GM23338 (cell line): ENCODE measurements around the gene CACNA1C.

Experiments
- EZH2 ChIP-seq: fragments of 200-600 bp; sonication (generic); IDR thresholded peaks from one replicate; pipeline ENCODE4 v1.8.0; 2017; ENCODE audit warnings: antibody characterized with exemption, mild to moderate bottlenecking, low read depth; ENCODE audit not compliant: unreplicated experiment
- POLR2AphosphoS5 ChIP-seq: IDR thresholded peaks from 2 replicates; pipeline ENCODE4 v1.6.1; 2016; ENCODE audit warnings: antibody characterized with exemption, low read depth
- STAT1 ChIP-seq: IDR thresholded peaks from one replicate; pipeline ENCODE4 v1.6.1; 2016; ENCODE audit warnings: antibody characterized with exemption; ENCODE audit not compliant: unreplicated experiment
- TF ChIP-seq, protein P1 (sequence below), 2 experiments: fragments of 200-600 bp in 1 of 2; sonication (generic) in 1 of 2; conservative IDR thresholded peaks; 2 replicates each; pipeline versions ENCODE4 v1.5.1 to v1.6.1; 2016 to 2017; ENCODE audit warnings: antibody characterized with exemption in 2 of 2, low read depth in 2 of 2, mild to moderate bottlenecking in 2 of 2, moderate library complexity in 1 of 2

DNA sequence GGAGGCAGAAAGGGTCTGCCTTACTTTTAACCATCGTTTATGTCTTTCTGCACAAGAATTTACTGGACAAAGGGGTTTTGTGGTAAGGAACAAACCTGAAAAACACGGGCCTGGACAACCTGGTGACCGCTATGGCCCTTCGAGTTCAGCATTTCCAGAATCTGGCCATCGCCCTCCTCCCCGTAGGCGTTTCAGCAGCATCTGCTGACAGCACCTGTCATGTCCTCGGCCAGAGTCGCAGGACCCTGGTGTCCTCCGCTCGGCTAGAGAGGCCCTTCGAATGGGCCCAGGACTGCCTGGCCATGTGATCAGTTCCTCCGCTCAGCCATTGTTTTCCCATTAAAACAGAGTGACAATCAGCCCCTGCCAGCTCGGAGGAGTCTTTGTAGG, 599.2 kb downstream of the CACNA1C start:
- TF ChIP-seq STAT1: no peak
- TF ChIP-seq, protein P1, sequence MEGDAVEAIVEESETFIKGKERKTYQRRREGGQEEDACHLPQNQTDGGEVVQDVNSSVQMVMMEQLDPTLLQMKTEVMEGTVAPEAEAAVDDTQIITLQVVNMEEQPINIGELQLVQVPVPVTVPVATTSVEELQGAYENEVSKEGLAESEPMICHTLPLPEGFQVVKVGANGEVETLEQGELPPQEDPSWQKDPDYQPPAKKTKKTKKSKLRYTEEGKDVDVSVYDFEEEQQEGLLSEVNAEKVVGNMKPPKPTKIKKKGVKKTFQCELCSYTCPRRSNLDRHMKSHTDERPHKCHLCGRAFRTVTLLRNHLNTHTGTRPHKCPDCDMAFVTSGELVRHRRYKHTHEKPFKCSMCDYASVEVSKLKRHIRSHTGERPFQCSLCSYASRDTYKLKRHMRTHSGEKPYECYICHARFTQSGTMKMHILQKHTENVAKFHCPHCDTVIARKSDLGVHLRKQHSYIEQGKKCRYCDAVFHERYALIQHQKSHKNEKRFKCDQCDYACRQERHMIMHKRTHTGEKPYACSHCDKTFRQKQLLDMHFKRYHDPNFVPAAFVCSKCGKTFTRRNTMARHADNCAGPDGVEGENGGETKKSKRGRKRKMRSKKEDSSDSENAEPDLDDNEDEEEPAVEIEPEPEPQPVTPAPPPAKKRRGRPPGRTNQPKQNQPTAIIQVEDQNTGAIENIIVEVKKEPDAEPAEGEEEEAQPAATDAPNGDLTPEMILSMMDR (conservative IDR thresholded peaks at IDR 0.05; ENCODE audit: low read depth in 2 of 2): no peak
- TF ChIP-seq EZH2: no peak
- no peak for TF ChIP-seq POLR2AphosphoS5
